Stimulated activated CD4-positive, alpha-beta T cell treated with anti-CD3 and anti-CD28 coated beads, Interleukin-15, amount 100 ng/mL, for 1 hour (primary cell): ENCODE results near the gene TBL2.
"Not testable (repeated sequence)": the region's sequence is repeated elsewhere in the genome, so short reads cannot be mapped to it uniquely, and the experiment has no call there.

Experiments used
- DNase-seq, 2 donors: peaks; one replicate each; pipeline ENCODE4 v3.0.0-alpha.2; 2020; ENCODE audit warnings: low read depth in 1 of 2, low spot score in 1 of 2

Gene TBL2, protein sequence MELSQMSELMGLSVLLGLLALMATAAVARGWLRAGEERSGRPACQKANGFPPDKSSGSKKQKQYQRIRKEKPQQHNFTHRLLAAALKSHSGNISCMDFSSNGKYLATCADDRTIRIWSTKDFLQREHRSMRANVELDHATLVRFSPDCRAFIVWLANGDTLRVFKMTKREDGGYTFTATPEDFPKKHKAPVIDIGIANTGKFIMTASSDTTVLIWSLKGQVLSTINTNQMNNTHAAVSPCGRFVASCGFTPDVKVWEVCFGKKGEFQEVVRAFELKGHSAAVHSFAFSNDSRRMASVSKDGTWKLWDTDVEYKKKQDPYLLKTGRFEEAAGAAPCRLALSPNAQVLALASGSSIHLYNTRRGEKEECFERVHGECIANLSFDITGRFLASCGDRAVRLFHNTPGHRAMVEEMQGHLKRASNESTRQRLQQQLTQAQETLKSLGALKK

DNA sequence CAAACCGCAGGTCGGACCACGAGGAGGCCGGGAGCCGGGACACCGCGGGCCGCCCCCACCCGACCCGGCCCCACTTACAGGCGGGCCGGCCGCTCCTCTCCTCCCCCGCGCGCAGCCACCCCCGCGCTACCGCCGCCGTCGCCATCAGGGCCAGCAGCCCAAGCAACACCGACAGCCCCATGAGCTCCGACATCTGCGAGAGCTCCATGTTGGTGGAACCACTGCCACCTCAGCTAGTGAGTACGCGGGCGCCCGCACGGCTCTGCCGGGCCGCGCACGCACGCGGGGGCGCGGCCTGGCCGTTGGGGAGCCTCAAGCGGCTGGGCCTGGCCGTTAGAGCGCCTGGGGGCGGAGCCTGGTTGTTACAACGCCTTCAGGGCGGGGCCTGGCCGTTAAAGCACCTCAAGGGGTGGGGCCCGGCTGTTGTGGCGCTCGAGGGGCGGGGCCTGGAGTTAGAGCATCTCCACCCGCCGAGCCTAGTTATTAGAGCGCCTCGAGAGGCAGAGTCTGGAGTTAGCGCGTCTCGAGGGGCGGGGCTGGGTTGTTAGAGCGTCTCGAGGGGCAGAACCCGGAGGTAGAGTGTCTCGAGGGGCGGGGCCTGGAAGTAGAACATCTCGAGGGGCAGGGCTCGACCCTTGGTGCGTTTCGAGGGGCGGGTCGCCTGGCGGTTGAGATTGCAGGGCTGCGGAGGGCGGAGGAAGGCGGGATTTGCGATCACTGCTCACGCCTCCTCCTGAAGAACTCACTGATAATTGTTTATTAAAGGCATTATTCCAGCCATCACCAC is at the start of gene TBL2:
Gene TBL2 (minus strand): TSS at position 238 of the 787 bp plus-strand sequence. CDS start 30 bp downstream, at position 208.
- peak; percentile 97 to 98 for DNase-seq

DNA sequence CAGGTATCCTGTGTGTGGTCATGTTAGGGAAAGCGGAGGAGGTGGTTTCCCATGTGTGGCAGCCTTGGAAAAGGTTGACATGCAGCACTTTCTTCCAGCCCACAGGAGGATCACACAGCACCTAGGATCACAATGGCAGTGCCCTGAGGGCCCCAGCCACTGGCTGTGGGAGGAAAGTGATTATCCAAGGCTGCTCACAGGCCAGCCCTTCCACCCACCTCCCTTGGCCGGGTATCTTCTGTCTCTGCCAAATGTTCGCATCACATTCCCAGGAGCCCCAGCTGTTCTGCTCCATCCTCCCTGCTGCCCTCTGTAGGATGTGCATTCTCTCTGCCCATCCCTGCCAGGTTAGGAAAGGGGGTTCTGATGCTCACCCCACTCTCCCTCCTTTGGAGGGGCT is 48.4 kb upstream of the TBL2 start:
- no peak for DNase-seq

DNA sequence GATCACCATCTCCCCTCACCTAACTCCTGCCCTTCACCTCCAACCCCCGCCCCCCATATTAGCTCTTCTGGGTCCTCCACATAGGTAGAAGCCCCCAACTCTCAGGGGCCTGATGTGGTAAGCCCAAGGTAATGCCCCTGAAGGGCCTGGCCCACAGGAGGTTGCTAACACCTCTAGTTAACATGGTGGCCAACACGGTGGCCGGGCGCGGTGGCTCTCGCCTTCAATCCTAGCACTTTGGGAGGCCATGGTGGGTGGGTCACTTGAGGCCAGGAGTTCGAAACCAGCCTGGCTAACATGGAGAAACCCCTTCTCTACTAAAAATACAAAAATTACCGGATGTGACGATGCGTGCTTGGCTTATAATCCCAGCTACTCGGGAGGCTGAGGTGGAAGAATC is 46.9 kb upstream of the TBL2 start:
- no peak for DNase-seq

DNA sequence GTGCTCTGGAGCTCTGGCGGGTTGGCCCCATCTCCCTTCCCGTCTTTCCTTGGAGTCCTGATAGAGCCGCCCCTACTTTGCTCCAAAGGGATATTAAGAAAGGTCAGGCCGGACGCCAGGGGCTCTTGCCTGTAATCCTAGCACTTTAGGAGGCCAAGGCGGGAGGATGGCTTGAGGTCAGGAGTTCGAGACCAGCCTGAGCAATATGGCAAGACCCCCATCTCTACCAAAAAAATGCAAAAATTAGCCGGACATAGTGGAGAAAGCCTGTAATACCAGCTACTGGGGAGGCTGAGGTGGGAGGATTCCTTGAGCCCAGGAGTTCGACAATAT is 46.3 kb upstream of the TBL2 start:
- DNase-seq = no peak

DNA sequence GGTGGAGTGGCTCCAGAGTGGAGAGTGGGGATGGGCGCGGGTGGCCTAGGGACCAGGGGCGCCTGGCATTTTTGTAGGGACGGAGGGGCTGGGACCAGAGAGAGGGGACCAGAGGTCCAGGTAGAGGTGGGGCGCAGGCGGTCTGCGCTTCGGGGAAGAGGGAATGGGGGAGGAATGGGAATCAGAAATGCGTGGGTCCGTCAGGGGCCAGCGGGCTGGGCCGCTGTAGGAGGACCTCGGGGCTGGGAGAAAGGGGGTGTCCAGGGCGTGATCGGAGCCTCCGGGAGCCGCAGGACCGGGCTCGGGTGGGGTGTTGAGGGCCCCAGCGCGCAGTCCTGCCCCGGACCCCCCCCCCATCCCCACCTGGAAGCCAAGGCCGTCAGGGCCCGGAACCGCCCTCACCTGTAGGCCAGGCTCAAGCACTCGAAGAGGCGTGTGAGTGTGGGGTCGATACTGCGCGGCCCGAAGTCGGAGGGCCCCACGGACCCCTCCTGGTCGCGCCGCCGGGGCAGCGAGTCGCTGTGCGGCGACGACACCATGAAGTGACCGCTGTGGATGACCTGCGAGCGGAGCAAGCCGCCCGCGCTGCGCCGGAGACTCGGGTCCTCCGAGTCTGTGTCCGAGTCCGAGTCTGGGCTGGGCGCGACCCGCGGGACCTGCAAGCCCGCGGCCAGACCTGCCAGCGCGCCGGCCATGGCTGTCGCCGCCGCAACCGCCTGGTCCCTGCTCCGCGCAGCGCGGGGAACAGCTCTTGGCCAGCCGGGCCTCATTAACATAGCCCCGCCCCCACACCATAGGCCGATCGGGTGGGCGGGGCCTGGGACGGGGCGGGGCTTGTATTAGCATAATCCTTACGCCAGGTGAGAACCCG is 45.7 kb upstream of the TBL2 start, which contains the start of gene MLXIPL:
Gene MLXIPL (minus strand): TSS at position 725 of the 871 bp plus-strand sequence. CDS start 30 bp downstream, at position 695.
- peak in 1 of 2 donors; percentile 40 for DNase-seq

DNA sequence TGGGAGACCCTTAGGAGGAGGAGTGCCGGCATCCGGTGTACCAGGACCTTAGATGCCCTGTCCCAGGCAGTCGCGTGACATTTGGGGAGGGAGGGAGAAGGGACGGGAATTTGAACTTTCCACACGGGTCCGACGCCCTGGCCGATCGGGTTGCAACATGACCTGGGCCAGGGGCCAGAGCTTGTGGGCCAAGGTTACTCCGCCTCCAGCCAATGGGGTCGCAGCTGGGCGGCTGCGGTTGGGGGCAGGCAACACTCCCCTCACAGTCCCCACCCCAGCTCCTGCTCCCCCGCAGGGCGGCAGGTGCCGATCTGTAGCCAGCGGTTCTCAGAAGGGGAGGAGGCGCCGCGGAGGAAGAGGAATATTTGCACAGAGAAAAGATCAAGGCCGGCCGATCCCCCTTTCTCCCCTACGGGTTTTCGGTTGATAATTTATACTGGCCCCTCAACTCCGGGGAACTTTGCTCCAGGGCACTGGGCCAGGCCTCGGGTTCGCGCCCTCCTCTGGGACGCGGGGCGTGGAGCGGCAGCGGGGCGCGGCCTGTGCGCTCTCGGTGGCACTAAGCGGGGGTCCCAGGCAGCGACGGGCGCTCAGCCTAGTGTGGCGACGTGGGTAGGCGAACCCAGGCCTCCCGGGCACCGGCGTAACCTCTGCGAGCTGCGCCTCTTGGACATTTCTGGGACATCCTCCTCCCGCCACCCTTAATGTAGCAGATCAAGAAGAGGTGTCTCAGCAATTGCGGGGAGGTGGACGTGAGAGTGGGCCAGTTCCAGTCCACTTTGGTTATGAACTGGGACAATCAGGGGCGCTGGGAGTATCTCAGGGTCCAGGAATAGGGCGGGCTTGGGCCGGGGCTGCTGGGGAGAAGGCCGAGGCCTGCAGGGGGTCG is 44.8 kb upstream of the TBL2 start:
- no peak for DNase-seq

DNA sequence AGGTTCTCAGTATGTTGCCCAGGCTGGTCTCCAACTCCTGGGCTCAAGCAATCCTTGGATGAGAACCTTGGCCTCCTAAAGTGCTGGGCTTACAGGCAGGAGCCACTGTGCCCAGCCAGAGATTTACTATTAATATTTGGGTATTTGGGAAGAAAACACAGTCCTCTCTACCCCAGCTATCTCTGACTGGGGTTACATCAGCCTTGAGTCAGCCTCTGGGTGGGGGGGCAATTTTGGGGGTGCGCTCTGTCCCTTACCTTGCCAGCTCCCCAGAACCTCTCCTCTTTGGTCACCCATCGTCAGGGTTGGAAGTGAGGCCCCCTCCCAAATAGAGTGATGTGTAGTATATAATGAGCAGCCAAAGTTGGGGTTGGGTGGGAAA is 44.1 kb upstream of the TBL2 start:
- DNase-seq = no peak

DNA sequence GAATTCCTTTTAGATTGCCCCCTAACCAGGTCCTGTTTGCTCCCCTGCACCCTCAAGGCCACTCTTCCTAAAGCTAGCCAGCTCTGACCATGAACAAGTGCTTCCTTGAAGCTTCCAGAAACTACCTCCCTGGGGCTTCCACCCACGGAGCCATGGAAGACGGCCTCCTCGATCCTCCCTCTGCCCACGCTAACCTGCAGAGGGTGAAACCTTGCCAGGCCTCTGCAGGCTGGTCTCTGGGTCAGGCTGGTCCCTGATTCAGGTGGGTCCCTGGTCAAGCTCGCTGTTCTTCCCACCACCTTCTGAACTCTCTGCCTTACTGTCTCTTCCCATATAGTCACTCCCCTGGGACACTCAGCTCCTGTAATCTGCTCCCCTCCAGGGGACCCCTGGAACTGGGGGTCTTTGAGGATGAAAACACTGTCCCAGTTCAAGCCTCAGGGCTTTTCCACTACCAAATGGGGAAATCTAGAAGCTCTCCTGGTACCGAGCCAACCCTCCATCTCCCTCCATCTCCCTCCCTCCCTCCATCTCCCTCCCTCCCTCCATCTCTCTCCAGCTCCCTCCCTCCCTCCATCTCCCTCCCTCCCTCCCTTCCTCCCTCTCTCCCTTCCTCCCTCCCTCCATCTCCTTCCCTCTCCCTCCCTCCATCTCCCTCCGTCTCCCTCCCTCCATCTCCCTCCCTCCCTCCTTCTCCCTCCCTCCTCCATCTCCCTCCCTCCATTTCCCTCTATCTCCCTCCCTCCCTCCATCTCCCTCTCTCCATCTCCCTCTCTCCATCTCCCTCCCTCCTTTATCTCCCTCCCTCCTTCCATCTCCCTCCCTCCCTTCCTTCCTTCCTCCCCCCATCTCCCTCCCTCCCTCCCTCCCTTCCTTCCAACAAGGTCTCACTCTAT is 43.0 kb upstream of the TBL2 start:
- DNase-seq = no peak

DNA sequence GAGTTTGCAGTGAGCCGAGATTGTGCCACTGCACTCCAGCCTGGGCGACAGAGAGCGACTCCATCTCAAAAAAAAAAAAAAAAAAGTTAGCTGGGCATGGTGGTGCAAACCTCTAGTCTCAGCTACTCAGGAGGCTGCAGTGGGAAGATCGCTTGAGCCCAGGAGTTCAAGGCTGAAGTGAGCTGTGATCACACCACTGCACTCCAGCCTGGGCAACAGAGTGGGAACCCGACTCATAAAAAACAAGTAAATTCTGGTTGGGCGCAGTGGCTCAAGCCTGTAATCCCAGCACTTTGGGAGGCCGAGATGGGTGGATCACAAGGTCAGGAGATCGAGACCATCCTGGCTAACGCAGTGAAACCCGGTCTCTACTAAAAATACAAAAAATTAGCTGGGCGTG is 41.0 kb upstream of the TBL2 start:
- not testable (repeated sequence) for DNase-seq

DNA sequence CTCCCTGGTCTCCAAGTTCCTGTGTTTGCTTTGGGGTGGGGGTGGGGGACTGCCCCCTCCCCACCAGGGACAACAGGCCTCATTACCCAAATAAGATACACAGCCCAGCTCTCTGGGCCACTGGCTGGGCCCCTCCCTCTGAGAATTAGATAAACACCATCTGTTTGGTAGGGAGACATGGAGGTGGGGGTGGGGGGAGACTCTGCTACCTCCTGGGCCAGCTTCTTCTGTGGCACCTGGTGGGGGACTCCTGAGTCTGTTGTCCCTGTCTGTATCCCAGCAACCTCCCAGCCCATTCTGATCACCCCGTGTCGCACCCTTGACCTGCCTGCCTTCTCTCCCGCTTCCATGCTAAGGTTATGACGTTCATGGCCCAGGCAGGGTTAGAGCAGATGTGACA is 40.2 kb upstream of the TBL2 start:
- DNase-seq = no peak

DNA sequence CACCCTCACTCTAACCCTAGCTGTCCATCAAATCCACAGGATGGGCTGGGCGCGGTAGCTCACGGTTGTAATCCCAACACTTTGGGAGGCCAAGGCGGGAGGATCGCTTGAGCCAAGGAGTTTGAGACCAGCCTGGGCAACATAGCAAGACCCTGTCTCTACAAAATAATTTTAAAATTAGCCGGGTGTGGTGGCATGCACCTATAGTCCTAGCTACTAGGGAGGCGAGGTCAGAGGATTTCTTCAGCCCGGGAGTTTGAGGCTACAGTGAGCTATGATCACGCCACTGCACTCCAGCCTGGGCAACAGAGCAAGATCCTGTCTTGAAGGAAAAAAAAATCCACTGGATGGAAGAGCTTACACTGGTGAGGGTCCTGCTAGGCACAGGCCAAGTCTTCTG is 39.1 kb upstream of the TBL2 start:
- DNase-seq = not testable (repeated sequence)

DNA sequence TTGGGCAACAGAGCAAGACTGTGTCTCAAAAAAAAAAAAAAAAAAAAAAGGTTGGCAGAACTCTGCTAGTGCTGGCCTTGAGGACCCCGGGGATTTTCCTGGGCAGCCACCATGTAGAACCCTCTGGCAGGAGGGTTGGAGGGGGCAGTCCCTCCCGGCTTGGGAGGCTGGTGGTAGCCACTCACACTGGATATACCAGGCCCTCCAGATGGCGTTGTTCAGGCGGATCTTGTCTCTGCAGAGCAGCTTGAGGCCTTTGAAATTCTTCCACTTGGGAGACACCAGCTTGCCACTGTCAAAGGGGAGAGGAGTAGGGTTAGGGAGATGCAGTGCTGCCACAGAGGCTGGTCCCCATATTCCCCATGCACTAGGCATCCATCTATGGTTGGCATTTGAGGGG is 37.5 kb upstream of the TBL2 start:
- no peak for DNase-seq

DNA sequence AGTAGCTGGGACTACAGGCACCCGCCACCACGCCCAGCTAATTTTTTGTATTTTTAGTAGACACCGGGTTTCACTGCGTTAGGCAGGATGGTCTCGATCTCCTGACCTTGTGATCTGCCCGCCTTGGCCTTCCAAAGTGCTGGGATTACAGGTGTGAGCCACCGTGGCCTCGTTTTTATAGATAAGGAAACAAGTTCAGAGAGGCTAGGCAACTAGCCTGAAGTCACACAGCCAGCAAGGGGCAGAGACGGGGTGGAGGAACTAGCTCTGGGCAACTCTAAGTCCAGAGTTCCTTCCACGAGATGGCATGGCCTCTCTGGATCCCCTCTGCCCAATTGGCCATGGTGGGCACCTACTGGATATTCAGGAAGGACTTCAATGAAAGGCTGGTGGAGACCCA is 36.6 kb upstream of the TBL2 start:
- DNase-seq = not testable (repeated sequence)

DNA sequence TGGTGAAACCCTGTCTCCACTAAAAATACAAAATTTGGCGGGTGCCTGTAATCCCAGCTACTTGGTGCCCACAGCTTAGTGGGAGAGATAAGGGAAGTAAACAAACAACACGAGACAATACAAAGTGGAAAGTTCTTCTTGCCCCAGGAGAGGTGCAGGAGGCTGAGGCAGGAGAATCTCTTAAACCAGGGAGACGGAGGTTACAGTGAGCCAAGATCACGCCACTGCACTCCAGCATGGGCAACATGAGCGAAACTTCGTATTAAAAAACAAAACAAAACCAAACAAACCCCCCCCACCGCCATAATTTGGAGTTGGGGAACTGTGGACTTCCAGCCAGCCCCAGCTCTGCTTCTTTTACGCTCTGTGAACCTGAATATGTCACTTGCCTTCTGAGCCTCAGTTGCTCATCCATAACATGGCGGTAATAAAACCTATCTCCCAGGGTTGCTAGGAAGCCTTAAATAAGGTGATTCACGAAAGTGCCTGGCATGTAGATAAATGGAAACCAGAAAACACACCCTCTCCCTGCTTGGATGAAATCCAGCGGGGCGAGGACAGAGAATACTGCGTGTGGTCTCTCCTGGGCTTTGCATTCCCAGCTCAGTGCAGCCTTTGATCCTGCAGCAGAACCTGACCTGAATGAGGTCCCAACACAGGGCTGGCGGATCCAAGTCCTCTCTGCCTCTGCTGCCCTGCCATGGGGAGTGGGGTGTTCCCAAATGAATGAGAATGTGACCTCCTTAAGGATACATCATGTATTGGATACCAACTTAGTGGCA is 35.8 kb upstream of the TBL2 start:
- DNase-seq = no peak

DNA sequence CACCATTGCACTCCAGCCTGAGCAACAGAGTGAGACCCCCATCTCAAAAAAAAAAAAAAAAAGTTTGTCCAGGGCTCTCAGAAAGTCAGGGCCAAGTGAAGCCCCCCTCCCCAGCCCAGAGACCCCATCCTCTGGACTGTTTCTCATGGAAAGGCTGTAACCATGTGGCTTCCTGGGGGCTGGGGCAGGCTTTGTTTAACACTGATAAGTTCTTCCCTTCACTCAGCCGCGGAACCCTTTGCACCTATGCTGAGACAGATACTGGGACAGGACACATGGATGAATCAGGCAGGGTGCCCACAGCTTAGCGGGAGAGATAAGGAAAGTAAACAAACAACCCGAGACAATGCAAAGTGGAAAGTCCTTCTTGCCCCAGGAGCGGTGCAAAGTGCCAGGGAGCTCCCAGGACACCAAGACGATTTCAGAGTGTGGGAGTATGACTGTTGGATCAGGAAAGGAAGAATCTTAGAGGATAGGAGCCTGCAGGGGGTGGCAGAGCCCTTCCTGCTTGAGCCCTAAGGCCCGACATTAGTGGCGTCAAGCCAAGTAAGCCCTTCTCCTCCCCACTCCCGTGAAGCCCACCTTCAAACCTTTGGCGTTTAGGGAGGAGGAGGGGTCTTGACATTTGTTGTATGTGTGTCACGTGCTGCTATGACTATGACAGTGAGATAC is 34.4 kb upstream of the TBL2 start:
- no peak for DNase-seq

DNA sequence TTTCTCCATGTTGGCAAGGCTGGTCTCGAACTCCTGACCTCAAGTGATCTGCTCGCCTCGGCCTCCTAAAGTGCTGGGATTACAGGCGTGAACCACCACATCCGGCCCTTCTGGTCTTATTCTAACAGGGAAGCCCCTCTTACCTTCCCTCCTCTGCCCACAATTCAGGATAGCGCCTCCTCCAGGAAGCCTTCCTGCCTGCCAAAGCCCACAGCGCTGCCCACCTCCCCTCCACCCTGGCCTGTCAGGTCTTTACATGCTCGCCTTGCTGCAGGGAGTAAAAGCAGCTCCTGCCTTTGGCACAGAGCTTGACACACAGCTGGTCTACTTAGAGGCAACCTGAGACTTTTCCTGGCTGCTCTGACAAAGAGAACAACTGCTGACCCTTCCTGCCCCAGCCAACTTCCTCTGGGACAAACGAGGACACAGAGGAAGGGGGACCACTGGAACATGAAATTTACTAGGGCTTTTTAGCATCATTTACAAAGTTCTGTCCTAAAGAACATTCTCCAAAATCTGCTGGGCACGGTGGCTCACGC is 32.7 kb upstream of the TBL2 start:
- DNase-seq = no peak

DNA sequence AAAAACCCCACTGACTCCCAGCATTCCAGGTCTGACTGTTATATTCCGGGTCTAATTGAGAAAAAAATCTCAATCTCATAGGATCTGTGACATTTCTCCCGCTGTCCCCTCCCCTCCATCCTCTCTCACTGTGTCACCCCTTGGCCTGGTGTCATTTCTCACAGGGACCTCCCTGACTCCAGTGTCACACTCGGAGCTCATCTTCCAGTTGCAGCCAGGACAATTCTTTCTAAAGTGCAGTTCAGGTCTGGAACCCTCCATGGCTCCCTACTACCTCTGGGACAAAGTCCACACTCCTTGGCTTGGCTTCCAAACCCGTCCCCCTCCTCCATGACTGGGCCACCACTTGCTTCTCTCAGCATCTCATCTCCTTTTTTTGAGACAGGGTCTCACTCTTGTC is 31.7 kb upstream of the TBL2 start:
- no peak for DNase-seq

DNA sequence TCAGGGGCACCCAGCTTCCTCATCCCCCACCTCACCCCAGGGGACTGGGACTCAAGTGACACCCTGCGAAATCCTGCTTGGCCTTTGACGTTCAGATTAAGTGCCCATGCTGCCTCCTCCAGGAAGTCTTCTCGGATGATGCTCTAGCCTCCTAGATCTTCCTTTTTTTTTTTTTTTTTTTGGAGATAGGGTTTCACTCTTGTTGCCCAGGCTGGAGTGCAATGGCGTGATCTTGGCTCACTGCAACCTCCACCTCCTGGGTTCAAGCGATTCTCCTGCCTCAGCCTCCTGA is 29.3 kb upstream of the TBL2 start:
- not testable (repeated sequence) for DNase-seq
